IMR-90 (cell line): ENCODE results near the gene ISG20.

Experiments used
- BHLHE40 ChIP-seq: fragments of 150-350 bp; IDR thresholded peaks from 2 replicates; pipeline ENCODE4 v1.6.1; 2016; ENCODE audit warnings: mild to moderate bottlenecking, low read depth, low read length
- CEBPB ChIP-seq: IDR thresholded peaks from 2 replicates; pipeline ENCODE4 v1.6.1; 2012; ENCODE audit warnings: low read depth, low read length, improper control_type of control experiment
- CHD1 ChIP-seq: IDR thresholded peaks from 2 replicates; pipeline ENCODE4 v1.6.1; 2012; ENCODE audit warnings: low read depth, low read length, improper control_type of control experiment
- FOS ChIP-seq: fragments of 150-350 bp; IDR thresholded peaks from 2 replicates; pipeline ENCODE4 v1.6.1; 2016; ENCODE audit warnings: low read depth, low read length
- MAZ ChIP-seq: IDR thresholded peaks from 2 replicates; pipeline ENCODE4 v1.6.1; 2012; ENCODE audit warnings: low read depth, mild to moderate bottlenecking, low read length, improper control_type of control experiment, moderate library complexity, borderline replicate concordance
- MXI1 ChIP-seq: IDR thresholded peaks from 2 replicates; pipeline ENCODE4 v1.6.1; 2012; ENCODE audit warnings: low read depth, mild to moderate bottlenecking, low read length, moderate library complexity, borderline replicate concordance
- POLR2A ChIP-seq: IDR thresholded peaks from 2 replicates; pipeline ENCODE4 v1.6.1; 2012; ENCODE audit warnings: mild to moderate bottlenecking, low read depth, low read length
- RAD21 ChIP-seq: IDR thresholded peaks from 2 replicates; pipeline ENCODE4 v1.6.1; 2012; ENCODE audit warnings: low read length, improper control_type of control experiment
- RCOR1 ChIP-seq: IDR thresholded peaks from 2 replicates; pipeline ENCODE4 v1.6.1; 2012; ENCODE audit warnings: mild to moderate bottlenecking, low read length, improper control_type of control experiment; ENCODE audit not compliant: insufficient replicate concordance
- SMC3 ChIP-seq: fragments of 150-350 bp; IDR thresholded peaks from 2 replicates; pipeline ENCODE4 v1.6.1; 2016; ENCODE audit warnings: low read depth, mild to moderate bottlenecking, antibody characterized with exemption, low read length, moderate library complexity
- TF ChIP-seq, protein P1 (sequence below): conservative IDR thresholded peaks from 2 replicates; pipeline ENCODE4 v1.5.1; 2012; ENCODE audit warnings: mild to moderate bottlenecking, low read depth, low read length, improper control_type of control experiment
- TF ChIP-seq, protein P2 (sequence below): fragments of 150-350 bp; IDR thresholded peaks from 2 replicates; pipeline ENCODE4 v1.6.1; 2016; ENCODE audit warnings: low read depth, mild to moderate bottlenecking, low read length, moderate library complexity, borderline replicate concordance
- TF ChIP-seq, protein P3 (sequence below): fragments of 150-350 bp; IDR thresholded peaks from 2 replicates; pipeline ENCODE4 v1.6.1; 2017; ENCODE audit warnings: mild to moderate bottlenecking, antibody characterized with exemption, low read length, low read depth

DNA sequence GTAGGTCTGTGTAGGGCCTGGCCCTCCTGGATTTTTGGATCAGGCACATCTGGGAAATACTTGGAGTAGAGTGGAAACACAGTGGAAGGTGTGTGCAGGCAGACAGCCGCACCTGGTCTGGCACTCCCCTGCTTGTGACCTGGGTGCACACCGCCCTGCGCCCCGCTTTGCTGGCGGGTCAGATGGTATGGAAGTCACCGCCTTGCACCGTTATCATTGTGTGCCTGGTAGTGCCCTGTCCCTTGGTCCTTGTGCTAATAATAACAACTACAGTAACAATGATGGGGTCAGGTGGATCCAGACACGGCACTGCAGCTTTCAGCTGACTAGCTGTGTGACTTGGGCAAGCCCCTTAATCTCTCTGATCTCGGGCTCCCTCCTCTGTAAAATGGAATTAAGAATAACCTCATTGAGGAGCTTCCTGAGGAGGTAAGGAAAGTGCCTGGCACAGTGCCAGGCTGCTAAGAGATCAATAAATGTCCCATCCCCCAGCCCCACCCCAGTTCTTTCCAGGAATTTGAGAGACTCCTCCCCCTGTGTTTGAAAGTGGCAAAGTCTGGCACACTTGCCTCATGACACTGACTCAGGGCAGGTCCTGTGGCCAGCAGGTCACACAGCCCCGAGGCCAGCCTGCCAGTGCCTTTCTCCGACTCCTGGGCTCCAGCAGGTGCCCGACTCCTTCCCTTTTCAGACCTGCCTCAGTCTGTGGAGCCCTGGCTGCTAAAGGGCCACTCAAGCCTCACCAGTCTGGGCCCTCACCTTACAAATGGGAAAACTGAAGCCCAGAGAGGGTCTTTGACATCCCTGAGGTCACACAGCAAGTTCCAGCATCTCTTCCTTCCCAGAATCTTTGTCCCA is 9.8 kb downstream of the ISG20 start:
- TF ChIP-seq, protein P1, sequence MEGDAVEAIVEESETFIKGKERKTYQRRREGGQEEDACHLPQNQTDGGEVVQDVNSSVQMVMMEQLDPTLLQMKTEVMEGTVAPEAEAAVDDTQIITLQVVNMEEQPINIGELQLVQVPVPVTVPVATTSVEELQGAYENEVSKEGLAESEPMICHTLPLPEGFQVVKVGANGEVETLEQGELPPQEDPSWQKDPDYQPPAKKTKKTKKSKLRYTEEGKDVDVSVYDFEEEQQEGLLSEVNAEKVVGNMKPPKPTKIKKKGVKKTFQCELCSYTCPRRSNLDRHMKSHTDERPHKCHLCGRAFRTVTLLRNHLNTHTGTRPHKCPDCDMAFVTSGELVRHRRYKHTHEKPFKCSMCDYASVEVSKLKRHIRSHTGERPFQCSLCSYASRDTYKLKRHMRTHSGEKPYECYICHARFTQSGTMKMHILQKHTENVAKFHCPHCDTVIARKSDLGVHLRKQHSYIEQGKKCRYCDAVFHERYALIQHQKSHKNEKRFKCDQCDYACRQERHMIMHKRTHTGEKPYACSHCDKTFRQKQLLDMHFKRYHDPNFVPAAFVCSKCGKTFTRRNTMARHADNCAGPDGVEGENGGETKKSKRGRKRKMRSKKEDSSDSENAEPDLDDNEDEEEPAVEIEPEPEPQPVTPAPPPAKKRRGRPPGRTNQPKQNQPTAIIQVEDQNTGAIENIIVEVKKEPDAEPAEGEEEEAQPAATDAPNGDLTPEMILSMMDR: no peak
- TF ChIP-seq POLR2A: peak; percentile 48
- no peak for TF ChIP-seq SMC3
- no peak for TF ChIP-seq MAZ
- no peak for TF ChIP-seq CEBPB
- TF ChIP-seq FOS: no peak
- TF ChIP-seq MXI1: no peak
- TF ChIP-seq BHLHE40: no peak
- no peak for TF ChIP-seq RAD21
- TF ChIP-seq, protein P2, sequence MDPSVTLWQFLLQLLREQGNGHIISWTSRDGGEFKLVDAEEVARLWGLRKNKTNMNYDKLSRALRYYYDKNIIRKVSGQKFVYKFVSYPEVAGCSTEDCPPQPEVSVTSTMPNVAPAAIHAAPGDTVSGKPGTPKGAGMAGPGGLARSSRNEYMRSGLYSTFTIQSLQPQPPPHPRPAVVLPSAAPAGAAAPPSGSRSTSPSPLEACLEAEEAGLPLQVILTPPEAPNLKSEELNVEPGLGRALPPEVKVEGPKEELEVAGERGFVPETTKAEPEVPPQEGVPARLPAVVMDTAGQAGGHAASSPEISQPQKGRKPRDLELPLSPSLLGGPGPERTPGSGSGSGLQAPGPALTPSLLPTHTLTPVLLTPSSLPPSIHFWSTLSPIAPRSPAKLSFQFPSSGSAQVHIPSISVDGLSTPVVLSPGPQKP: no peak
- TF ChIP-seq, protein P3, sequence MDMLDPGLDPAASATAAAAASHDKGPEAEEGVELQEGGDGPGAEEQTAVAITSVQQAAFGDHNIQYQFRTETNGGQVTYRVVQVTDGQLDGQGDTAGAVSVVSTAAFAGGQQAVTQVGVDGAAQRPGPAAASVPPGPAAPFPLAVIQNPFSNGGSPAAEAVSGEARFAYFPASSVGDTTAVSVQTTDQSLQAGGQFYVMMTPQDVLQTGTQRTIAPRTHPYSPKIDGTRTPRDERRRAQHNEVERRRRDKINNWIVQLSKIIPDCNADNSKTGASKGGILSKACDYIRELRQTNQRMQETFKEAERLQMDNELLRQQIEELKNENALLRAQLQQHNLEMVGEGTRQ: no peak
- no peak for TF ChIP-seq RCOR1
- no peak for TF ChIP-seq CHD1
